Uterus (tissue), 2 donors: ENCODE data around the gene ABCC4.

Source experiments
- POLR2A ChIP-seq, 2 donors: fragments of 450-650 bp; IDR thresholded peaks; one replicate each; pipeline ENCODE4 v1.6.1; 2016; ENCODE audit warnings: antibody characterized with exemption in 2 of 2, mild to moderate bottlenecking in 1 of 2, moderate library complexity in 1 of 2
- TF ChIP-seq, protein P1 (sequence below), 4 experiments: fragments of 200-600 bp in 2 of 4; fragments of 450-650 bp in 2 of 4; sonication (generic) in 2 of 4; IDR thresholded peaks; one replicate each; pipeline ENCODE4 v1.5.1; 2016 to 2019; ENCODE audit warnings: antibody characterized with exemption in 4 of 4, mild to moderate bottlenecking in 2 of 4, moderate library complexity in 1 of 4

DNA sequence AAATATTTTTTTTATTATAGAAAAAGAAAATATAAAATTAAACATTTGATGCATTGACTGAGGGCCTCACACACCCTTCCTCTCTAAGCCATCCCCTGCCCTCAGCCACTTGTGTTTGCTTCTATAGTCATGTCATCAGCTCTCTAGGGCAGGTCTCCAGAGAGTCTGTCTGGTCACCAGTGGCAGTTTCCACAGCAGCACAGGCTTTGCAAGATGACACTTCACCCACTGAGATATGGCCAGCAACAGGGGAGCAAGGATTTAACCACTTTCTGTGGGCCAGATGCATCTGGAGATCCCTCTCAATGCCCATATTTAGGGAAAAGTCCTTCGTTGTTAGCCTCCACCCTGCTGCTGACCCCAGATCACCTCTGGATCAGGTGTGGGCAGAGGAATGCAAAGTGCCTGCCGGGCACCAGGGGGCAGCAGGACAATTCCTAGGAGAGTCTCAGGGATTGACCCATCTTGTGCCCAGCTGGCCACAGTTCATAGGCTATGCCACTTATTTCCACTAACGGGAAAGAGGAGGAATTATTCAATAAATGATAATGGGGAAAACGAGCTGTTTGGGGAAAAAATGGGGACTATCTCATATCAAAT lies 4.8 kb downstream of the ABCC4 start:
- TF ChIP-seq, protein P1, sequence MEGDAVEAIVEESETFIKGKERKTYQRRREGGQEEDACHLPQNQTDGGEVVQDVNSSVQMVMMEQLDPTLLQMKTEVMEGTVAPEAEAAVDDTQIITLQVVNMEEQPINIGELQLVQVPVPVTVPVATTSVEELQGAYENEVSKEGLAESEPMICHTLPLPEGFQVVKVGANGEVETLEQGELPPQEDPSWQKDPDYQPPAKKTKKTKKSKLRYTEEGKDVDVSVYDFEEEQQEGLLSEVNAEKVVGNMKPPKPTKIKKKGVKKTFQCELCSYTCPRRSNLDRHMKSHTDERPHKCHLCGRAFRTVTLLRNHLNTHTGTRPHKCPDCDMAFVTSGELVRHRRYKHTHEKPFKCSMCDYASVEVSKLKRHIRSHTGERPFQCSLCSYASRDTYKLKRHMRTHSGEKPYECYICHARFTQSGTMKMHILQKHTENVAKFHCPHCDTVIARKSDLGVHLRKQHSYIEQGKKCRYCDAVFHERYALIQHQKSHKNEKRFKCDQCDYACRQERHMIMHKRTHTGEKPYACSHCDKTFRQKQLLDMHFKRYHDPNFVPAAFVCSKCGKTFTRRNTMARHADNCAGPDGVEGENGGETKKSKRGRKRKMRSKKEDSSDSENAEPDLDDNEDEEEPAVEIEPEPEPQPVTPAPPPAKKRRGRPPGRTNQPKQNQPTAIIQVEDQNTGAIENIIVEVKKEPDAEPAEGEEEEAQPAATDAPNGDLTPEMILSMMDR (IDR thresholded peaks at IDR 0.05) = peak; percentile 25 to 54 (median 42)
- TF ChIP-seq POLR2A (IDR thresholded peaks at IDR 0.05) = no peak
